GM10266 (cell line): Measurements from ENCODE around the gene CDA.

Experiments
- DNase-seq: peaks from one replicate; pipeline ENCODE4 v3.0.0; 2012; ENCODE audit errors: extremely low spot score
- TF ChIP-seq, protein P1 (sequence below): IDR thresholded peaks from 2 replicates; pipeline ENCODE4 v1.5.1; 2012; ENCODE audit warnings: mild to moderate bottlenecking, low read depth; ENCODE audit not compliant: control insufficient read depth, insufficient read depth; ENCODE audit errors: missing control alignments

CDA gene

DNA sequence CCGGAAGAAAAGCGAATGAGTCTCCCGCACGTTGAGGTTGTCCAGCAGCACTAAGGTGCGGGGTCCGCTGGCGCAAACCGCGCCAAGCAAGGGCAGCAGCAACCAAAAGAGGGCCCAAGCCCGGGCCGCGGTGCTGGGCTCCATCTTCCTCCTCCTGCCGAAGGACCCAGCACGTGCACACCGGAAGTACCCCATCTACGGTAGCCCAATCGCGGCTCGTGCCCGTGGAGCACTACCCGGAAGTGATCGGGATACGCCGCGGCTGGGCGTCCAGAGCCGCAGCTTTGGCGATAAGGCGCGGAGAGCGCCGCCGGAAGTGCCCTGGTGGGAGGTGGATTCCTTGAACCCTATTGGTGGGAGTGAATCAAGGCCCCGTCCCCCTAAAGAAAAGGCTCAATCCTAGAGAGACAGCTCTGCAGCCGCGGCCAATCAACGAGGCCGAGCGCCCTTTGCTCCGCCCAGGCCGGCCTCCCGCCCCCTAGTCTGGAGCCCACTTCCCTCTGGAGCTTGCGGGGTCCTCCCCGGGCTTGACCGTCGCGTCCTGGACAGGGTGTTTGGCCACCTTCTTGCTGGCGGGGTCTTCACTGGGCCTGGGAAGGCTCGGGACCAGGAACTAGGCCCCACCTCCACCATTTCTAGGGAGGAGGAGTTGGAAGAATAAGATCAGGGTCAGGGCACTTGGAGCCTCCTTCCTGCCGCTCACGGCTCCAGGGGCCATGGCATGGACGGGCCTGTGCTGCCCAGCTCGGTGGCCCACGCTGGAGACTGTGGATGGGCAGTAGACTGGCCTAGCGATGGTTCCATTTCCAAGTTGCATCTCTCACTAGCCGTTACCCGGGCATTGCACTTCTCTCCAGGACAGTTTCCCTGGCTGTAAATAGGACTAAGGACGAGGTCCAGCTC is 72.6 kb downstream of the CDA start, which contains the start of gene DDOST:
Gene DDOST (minus strand): TSS at position 163 of the 903 bp plus-strand sequence. CDS start 19 bp downstream, at position 144.
- peak; percentile 96 for DNase-seq
- TF ChIP-seq, protein P1, sequence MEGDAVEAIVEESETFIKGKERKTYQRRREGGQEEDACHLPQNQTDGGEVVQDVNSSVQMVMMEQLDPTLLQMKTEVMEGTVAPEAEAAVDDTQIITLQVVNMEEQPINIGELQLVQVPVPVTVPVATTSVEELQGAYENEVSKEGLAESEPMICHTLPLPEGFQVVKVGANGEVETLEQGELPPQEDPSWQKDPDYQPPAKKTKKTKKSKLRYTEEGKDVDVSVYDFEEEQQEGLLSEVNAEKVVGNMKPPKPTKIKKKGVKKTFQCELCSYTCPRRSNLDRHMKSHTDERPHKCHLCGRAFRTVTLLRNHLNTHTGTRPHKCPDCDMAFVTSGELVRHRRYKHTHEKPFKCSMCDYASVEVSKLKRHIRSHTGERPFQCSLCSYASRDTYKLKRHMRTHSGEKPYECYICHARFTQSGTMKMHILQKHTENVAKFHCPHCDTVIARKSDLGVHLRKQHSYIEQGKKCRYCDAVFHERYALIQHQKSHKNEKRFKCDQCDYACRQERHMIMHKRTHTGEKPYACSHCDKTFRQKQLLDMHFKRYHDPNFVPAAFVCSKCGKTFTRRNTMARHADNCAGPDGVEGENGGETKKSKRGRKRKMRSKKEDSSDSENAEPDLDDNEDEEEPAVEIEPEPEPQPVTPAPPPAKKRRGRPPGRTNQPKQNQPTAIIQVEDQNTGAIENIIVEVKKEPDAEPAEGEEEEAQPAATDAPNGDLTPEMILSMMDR, result peak; percentile 32

DNA sequence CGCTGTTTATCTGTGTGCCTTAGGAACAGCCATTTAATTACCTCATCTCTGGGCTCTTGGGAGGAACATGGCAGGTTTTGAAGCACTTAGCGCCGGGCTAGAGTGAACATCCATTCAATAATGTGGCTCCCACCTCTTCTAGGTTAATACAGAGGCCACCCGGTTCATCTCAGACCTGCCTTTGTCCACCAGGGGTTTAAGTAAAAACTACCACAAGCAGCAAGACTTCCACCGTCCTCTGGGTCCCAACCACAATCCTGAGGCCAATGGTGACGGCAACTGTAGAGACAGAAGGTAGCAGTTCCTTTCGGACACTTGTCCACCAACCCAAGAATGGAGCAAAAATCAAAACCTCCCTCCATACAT is 73.2 kb downstream of the CDA start:
- DNase-seq, result no peak
- TF ChIP-seq, protein P1, result no peak

DNA sequence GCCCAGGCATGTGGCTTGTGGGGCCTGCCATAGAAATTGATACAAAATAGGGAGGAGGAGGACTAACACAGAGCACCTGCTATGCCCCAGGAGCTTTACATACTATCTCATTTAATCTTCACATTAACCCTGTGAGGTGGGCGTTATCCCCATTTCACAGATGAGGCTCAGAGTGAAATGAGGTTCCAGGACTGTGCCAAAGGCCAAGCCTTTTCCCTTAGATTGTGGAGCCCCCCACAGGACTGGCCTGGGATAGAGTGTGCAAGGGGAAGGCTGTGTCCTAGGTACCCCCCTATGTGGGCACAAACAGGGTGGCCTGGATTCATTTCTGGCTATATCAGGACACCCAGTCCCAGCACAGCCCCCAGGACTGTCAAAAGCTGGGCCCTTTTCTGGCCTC is 74.5 kb downstream of the CDA start:
- TF ChIP-seq, protein P1, result no peak
- no peak for DNase-seq

DNA sequence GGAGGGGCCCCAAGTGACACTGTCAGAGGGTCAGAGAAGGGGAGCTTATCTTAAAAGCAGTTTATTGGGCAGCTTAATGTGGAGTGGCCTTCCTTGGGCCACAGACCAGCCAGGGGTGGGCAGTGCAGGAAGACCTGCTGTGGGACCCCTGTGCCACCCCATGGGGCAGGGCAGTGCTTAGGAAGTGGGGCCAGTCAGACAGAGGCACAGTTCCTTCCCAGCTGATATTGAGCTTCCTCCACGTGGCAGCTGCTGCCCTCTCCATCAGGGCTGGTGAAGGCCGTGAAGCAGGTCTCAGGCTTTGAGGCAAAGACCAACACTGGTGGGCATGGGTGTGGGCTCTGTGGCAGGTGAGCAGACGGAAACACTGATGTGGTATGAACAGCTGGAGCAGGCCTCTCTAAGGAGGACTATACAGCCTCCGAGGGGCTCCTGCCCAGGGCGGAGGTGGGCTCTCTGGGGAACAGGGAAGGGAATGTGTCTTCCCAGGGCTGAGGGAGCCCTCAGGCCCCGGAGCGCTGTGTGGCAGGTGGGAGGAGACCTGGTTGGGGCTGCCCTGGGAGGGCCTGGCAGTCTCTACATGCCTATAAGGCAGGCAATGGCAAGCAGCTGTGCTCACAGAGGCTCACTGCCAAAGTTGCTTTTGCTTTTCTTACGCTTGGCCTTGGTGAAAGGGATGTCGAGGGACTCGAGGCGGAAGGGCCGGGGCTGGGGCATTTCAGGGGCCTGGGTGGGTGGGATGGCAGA is 75.2 kb downstream of the CDA start:
- TF ChIP-seq, protein P1, result no peak
- no peak for DNase-seq

DNA sequence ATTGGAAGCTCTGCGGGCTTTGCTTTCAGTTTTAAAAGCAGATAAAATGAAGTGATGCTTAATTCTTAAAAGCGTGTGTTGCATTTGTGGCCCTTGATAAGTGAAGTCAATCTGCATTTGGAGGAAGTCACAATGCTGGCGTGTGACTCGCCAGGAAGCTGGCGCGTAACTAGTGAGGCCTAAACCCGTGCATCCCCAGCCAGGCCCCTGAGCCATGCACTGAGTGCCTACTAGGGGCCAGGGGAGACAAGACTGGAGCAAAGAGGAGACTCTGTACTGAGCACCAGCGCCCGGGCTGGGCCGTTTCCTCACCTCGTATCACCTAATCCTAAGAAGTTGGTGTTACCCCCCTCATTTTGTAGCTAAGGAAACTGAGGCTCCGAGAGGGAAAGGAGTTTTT is 76.8 kb downstream of the CDA start:
- no peak for DNase-seq
- TF ChIP-seq, protein P1, result no peak

DNA sequence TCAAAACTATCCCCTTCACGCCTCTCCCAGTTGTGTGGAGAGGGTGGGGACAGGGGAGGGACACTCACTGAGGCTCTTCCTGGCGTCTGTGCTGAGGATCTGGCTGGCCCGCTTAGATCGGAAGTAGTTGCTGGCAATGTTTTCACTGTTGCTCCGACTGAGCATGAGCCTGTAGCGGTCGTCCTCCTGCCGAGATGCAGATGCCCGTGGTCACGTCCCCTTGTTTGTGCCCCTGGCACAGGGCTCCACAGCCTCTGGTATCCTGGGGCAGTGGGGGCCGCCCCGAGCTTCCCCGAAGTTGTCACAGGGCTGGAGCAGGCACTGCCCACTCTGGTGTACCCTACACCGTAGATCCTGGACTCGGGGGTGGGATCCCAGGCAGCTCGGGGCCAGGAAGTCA is 77.2 kb downstream of the CDA start:
- TF ChIP-seq, protein P1, result no peak
- DNase-seq, result no peak
